Stromal cell of bone marrow (primary cell): ENCODE data around the gene PLEKHG5.
"Not testable (repeated sequence)": the region's sequence is repeated elsewhere in the genome, so short reads cannot be mapped to it uniquely, and the experiment has no call there.

Experiments
- DNase-seq: peaks from one replicate; pipeline ENCODE4 v3.0.0-alpha.2; 2012; ENCODE audit warnings: low read depth

The PLEKHG5 gene

DNA sequence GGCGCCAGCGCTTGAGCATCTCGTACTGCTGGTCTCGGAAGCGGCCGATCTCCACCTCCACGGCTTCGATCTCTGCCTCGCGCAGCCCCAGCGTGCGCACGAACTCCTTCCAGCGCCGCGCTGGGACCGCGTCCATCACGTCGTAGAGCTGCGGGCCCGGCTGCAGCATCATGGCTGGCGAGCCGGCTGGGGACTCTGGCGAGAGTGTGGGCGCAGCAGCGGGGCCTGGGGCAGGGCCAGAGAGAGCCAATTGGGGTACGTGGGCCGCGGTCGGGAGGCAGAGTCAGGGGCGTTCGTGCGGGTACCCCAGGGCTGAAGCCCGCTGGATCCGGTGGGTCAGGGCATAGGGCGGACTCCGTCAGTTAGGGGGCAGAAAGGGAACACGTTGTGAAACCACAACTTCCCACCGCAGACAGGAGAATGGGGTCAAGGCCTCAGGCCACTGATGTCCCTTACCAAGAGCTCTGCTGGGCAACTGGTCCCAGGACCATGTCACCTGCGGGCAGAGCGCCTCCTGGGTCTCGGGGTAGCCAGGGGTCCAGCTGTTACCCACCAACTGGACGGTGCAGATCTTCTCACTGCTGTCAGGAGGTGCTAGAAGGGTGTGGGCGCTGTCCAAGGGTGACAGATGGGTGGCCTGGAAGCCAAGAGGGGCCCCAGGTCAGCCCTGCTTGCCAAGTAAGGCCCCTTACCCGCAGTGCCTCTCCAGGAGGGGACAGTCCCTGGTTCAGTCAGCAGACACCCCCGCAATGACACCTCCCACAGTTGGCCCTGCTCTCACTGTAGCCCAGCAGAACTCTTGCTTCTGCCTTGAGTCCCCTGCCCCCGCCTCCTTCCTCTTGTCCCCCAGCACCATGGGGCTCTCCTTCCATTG is 29.7 kb downstream of the PLEKHG5 start:
- no peak for DNase-seq

DNA sequence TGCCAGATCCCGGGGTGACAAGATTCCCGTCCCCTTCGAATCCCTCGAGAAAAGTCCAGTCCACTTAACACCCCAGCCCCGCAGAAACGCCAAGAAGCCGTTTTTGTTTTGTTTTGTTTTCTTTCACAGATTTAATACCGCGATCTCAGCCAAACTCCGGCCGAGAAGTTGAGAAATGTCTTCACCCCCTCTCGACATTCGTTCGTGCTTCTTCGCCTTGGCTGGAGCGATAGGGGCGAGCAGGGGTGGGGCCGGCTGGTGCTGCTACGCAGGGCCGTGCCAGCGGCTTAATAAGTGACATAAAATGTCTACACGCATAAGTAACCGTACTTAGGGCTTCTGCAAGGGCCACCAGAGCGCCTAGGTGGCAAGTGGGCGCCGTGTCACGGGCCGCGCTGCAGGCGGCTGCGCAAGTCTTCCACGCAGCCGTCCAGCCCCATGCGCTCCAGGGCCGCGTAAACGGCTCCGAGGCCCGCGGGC is 30.4 kb downstream of the PLEKHG5 start:
- DNase-seq, result no peak

DNA sequence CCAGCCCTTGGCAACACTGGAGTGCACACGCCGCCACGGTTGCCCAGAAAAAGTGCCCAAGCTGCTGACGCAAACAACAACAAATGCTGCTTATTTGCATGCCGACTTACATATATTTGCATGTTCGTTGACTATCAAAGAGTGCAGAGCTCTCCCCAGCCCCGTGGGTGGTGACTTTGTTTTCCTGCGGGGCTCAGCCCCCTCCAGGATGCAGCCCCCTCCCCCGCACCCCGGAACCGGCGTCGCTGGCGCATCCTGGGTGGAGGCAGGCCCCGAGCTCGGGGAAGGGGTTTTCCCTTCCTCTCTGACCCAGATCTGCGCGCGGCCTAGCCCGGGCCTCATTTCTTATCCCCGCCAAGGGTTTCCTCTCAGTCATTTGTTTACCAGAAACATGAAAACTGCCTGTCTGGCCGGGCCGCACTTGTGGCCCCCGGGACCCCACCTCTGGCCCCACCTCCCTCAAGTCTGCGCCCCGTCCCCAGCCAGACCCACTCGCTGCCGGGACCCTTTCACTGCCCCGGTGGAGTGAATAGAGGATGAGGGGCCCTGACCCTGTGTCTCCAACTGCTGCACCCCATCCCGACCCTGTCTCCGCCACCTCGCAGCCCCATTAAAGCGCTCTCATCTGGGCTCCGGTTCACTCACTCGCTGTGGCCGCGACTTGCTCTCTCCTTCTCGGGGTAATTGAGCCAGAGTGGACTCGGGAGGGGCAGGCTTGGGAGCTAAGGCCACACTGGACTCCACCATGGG is 31.0 kb downstream of the PLEKHG5 start:
- no peak for DNase-seq

DNA sequence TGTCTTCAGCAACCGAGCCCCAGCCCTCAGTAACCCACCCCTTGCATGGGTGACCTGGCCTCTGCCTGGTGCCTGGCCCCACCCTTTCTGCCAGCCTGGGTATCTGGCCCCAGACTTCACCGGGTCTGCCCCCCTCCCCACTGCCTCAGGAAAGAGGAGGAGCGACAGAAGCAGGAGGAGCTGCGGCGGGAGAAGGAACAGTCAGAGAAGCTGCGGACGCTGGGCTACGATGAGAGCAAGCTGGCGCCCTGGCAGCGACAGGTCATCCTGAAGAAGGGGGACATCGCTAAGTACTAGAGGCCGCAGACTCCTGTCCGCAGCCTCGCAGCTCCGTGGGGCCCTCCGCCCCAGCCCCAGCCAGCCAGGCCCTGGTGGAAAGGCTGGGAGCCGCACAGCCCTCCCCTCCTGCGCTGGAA is 31.6 kb downstream of the PLEKHG5 start:
- no peak for DNase-seq

DNA sequence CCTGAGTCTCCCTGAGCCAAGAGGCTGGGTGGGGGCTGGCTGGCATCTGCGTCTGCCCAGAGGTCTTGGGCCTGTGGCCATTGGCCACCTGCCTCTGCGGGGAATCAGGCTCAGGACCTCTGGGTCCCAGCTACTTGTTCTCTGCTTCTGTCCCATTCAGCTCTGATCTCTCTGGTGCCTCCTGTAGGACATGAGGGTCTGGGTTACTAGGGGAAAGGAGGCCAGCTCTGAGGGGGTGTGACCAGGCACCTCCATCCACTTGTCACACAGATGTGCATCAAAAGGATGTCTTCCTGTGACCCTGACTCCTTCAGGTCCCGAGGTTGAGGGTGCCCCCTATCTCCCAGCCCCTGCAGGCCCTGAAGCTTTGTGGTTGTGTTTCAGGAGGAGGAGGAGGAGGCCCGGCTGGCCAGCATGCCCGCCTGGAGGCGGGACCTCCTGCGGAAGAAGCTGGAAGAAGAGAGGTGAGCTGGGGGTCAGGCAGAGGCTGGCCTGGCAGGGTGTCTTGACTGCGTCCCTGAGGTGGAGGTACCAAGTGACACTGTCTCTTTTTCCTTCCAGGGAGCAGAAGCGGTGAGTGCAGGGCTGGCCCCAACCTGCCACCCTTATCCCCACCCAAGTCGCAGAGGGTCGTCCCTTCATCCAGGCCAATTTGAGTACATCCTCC is 34.5 kb downstream of the PLEKHG5 start:
- DNase-seq, result no peak

DNA sequence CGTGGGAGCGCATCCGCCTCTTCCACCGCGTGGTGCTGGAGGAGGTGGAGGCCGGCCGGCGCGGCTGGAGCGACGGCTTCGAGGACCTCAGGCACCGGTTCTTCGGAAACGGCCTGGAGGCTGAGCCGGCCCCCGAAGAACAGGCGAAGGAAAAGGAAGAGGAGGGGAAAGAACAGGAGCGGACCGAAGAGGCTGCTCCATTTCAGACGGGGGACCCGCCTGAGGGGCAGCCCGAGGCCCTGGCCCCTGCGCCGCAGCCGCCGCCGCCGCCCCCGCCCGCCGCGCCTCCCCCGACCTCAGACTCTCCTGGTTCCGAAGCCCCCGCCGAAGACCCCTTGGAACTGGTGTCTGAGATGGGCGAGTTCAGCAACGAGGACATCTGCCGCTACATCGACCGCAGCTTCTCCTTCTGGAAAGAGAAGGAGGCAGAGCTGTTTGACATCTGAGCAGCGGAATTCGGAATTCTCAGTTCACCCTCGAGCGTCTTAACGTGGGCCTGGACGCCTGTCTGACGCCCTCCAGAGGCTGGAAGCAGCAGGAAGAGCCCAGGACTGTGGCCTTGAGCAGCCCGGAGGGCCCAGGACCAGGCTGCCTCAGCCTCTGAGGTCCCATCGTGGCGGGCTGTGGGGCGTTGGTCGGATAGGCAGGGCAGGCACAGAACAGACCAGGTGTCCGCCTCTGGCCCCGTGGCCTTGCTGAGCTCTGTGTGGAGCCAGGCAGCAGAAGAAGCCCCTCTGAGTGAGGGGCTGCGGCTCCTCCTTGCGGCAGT is 35.5 kb downstream of the PLEKHG5 start:
- not testable (repeated sequence) for DNase-seq

DNA sequence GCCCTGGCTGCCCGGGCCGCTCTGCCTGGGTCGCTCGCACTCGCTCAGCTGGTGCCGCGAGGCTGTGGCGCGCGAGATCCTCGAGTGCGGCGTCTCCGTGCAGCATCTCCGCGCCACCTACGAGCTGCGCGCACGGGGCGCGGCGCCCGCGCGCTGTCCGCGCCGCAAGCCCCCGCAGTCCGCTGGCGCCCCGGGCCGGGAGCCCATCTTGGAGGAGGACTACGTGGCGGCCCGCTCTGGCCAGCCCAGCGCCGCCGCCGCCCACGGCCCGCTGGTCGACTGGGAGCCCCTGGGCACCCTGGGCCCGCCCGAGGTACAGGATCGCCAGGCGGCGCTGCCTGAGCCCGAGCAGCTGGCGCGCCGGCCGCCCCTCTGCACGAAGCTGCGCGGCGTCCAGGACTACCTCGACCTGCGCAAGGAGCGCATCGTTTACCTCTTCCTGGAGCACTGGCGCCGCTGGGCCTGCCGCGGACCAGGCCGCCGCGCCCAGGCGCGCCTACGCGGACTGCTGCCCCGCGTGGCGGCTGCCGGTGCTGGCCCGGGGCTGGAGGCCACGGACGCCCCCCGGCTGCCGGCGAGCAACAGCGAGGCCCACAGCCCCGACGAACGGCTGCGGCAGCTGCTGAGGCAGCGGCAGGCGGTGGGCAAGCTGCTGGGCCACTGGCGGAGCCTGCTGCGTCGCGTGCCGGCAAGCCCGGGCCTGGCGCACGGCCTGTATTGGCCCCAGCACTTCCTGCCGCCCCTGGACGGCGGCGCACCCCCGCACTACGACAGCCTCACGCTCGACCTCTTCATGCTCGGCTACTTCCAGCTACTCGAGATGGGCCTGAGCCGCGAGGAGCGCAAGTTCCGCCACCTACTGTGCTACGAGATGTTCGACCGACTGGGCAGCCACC is 36.4 kb downstream of the PLEKHG5 start:
- DNase-seq, result no peak

DNA sequence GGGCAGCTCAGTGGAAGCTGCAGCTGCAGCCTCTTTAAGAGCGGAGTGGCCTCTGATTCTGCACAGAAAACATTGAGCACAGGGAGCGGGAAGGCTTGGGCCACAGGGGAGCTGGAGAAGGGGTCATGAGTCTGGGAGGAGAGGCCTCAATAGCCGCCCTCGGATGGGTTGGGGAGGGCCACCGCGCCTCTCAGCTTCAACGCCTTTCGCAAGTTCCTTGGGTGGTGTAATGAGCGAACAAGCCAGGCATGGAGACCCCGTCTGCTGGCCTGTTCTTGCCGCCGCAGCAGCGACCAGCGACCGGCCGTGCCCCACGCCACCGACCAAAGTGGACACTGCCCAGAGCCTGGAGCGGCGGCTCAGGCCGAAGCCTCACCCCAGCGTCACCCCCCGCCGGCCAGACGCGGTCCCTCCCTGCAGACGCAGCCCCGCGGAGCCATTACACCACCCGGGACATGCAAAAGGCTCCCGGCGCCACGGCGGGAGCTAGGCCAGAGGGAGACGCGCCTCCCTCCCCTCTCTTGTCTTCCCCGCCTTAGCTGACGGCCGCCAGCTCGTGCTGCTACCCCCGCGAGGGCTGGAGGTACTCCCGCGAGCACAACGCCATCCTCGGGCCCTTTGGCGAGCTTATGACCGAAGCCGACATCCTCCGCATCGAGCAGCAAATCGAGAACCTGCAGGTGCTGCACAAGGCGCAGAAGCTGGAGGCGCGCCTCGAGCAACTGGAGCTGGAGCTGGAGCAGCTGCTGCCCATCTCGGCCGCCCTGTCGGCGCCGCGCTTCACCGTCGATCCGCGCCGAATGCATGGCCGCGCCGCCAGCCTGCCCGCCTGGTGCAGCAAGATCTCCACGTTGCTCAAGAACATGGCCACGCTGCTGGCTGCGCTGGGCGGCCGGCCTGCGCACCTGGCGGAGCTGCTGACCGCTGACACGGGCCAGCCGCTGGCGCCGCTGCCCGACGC is 37.3 kb downstream of the PLEKHG5 start:
- not testable (repeated sequence) for DNase-seq

DNA sequence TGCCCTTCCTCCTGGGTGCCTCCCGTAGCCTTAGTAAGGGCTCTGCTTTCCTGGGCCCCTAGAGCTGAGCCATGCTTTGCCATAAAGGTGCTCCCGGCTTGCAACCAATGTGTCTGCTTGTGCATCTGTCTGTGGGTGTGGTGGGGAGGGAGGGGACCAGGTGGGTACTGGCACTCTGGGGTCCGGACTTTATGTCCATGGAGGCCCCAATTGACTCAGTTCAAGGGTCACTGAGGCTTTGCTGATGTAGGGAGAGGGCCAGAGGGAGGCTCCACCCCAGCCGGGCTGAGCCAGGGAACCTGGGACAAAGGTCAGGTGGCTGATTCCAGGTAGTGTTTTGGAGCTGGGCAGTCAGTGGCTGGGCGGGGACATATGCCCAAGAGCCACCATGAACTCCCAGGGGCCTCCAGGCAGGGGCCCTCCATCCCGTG is 40.5 kb downstream of the PLEKHG5 start:
- DNase-seq, result no peak

DNA sequence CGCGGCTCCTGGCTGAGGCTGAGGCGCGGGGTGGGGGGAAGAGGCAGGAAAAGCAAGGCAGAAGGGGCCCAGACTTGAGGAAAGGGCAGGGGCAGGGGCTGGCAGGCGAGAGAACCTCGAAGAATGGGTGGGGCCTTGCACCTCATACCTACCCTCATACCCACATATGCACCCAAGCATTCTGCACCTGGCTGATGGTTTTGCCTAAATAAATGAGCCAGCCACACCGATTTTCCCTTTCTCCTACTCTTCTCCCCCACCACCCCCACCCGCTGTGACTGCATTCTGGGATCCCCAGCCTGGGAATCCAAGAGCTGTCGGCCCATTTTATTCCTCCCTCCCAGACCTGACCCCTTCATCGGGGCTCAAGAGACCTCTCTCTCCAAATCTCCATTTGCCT is 41.0 kb downstream of the PLEKHG5 start:
- DNase-seq, result not testable (repeated sequence)

DNA sequence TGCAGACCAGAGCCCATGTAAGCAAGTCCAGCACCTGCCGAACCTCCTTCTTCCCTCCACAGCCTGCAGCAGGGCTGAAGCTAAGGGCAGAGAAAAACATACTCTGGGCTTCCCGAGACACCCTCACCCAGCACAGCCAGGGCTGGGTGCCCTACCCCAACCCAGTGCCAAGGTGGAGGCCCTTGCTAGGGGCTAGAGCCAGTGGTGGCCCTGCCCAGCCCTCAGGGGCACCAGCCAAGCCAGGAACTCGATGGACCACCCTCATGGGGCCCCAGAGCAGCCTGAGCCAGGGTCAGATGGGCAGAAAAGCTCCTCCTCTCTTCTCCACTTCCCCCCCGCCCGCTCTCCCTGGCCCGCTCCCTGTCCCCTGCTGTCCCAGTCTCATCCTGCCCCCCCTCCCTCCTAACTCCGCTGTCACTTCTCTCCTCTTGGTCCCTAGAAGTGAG is 41.4 kb downstream of the PLEKHG5 start:
- DNase-seq, result no peak

DNA sequence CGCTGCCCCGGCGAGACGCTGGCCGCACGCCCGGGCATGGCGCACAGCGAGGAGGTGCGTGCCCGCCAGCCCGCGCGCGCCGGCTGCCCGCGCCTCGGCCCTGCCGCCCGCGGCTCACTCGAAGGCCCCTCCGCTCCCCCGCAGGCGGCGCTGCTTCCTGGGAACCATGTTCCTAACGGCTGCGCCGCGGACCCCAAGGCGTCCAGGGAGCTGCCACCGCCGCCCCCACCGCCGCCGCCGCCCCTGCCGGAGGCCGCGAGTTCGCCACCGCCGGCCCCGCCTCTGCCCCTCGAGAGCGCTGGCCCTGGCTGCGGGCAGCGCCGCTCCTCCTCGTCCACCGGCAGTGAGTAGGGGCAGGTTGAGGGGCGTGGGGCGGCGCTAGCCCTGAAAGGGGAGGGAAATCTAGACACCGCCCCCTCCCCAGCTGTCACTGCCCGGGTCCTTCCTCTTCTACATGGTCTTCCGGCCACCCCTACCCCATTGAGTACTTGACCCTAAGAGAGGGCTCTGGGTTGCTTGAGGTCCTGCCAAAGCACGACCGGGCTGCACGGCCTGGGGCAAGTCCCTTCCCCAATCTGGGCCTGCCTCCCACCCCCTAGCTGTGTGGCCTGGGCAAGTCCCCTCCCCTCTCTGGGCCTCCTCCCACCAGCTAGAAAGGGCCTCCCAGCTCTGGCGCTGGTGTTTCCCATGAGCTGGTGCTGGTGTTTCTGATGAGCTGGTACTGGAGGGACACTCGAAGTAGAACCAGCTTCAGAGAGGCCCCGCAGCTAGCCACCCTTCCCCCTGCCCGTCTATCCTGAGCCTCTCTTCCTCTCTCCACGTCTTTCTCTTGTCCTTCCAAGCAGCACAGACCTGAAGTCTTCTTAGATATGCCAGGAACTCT is 42.5 kb downstream of the PLEKHG5 start:
- DNase-seq, result no peak

DNA sequence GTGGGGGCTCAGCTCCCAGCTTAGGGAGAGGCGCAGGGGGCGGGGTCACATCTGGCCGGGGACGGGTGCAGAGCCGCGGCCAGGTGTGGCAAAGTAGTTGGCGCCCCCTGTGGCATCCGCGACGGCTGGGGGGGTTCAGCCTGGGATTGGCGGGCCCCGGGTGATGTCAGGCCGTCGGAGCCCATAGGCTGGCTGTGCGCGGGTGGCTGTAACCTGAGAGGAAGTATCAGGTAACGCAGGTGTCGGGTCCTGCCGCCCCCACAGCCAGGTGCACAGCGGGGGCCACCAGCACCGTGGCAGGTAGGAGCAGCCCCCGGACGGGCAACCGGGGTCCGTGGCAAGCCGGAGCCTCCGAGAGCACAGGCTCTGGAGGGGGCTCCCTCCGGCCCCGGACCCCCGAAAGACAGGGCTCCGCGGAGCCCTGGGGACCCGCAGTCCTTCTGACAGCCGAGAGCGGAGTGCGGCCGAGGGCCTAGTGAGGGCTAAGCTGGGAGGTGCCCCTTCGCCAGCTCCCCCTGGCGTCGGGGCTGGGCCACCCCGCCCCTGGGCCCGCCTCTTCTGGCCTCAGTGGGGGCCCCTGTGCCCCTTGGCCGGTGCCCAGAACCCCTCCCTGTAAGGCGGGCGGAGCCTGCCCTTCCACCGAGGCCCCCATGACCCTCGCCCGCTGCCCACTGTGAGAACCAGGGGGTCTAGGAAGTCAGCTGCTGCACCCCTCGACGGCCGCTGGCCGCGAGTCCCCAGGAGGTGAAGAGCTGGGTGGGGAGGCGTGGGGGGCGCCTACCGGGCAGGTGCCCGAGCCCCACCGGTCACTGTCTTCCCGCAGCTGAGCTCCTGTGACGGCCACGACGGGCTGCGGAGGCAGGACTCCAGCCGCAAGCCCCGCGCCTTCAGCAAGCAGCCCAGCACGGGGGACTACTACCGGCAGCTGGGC is 43.4 kb downstream of the PLEKHG5 start:
- no peak for DNase-seq

DNA sequence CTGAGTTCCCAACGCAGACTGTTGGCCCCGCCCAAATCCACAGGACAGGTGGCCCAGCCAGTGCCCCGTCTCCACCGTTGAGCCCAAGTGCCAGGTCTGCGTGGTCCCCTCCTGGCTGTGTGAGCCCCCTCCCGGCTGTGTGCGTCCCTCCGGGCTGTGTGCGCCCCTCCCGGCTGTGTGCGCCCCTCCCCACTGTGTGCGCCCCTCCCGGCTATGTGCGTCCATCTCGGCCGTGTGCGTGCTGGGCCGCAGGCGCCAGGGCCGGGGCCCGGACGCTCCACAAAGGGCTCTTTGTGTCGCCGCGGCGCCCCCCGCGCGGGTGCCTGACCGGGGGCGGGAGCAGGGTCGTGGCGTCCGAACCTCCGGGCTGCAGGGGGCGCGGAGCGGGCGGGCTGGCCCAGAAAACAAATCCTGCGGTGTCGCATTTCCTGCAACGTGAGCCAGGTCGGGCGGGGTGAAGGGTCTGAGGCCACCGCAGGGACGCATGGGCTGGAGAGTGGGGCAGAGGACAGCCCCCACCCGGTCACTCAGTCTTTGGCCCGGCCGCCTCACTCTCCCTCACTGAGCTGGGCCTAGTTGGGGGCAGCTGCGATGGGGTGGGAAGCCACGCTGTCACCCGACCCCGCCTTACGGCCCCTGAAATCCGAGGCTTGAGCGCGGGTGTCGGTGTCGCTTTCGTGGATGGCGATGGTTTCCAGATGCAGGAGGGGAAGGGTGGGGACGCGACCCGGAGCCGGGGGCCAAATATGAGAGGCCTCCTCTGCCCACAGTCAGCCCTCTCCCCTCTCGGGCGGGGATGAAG is 44.2 kb downstream of the PLEKHG5 start:
- DNase-seq, result no peak

DNA sequence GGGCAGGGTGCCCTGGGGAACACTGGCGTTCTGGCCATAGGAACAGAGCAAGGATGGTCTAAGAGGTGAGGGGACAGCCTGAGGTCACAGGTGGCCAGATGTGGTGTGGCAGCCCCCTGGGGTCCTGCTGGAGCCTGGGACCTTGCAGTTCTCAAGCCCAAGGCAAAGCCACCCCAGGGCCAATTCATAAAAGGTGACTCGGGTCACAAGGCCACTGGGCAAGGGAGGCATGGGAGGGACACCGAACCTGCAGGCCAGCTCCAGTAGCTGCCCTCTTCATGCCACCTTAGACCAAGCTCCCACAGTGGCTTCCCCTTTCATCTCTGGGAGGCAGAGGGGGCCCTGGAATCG is 44.8 kb downstream of the PLEKHG5 start:
- DNase-seq, result no peak

DNA sequence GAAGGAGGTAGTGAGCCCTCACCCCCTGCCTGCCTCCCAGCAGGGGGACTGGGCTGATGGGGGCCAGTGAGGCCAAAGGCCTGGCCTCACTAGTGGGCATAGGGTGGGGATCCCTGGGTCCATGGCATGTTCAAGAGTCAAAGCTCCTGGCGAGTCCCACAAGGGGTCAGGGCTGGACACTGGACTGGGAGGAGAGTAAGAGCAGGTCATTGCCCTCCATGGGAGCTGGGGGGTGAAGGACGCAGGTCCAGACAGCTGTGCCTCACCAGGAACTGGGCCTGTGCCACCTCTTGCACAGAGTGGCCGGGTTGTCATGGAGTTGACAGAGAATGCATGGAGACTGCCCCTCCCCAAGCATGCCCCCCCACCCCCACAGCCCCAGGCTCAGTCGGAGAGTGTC is 45.5 kb downstream of the PLEKHG5 start:
- DNase-seq, result not testable (repeated sequence)
